Muscle layer of colon (tissue), 2 donors: Measurements from ENCODE around the gene CYP46A1.

Source experiments
- H3K27ac ChIP-seq: one replicate; pipeline ENCODE4 v1.7.0; 2013; ENCODE audit warnings: low read depth, mild to moderate bottlenecking, low read length, moderate library complexity
- H3K27me3 ChIP-seq, 2 donors: one replicate each; pipeline ENCODE4 v1.7.0; 2013; ENCODE audit warnings: low read length in 2 of 2, mild to moderate bottlenecking in 2 of 2; ENCODE audit not compliant: insufficient read depth in 2 of 2, control insufficient read depth in 1 of 2
- H3K36me3 ChIP-seq: one replicate; pipeline ENCODE4 v1.7.0; 2013; ENCODE audit warnings: mild to moderate bottlenecking, low read length; ENCODE audit not compliant: insufficient read depth
- H3K4me1 ChIP-seq: one replicate; pipeline ENCODE4 v1.7.0; 2013; ENCODE audit warnings: mild to moderate bottlenecking, low read length; ENCODE audit not compliant: insufficient read depth
- H3K4me3 ChIP-seq, 2 donors: one replicate each; pipeline ENCODE4 v1.7.0; 2013; ENCODE audit warnings: low read length in 2 of 2, low read depth in 1 of 2, mild to moderate bottlenecking in 1 of 2, moderate library complexity in 1 of 2
- H3K9ac ChIP-seq: one replicate; pipeline ENCODE4 v1.7.0; 2013; ENCODE audit warnings: low read length
- H3K9me3 ChIP-seq: one replicate; pipeline ENCODE4 v1.7.0; 2013; ENCODE audit warnings: mild to moderate bottlenecking, low read length
- donor health status: abdominal sarcoma.
- donor health status: Adenocarcinoma of cecum.

The CYP46A1 gene

DNA sequence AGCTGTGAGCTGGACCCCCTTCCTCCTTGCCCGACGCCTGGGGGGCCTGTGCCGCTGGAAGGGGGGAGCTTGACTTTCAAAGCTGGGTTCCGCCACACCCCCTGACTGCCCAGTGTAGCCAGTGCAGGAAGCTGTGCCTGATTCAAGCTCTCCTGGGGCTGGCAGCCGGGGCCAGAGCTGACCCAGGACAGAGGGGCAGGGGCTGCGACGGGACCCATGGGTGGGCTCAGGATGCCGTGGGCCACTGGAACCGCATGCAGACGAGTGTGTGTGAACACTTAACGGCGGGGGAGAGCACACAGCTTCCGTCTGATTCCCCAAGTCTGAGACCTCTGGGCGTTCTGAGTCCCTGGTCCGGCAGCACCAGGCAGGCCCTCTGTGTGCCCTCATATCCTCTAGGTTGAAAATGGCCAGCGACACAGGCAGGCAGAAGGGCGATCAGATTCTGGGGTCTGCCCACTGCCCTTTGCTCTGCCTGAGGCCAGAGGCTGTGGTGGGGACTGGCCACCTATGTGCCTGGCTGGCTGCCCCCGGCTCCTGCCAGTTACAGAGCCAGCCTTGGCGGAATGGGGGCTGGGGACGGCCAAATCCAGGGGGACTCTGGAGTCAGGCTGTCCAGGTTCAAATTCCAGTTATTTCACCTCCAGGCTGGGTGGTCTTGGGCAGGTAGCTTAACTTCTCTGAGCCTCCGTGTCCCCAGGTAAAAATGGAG, 54.0 kb downstream of the CYP46A1 start:
- Histone ChIP-seq H3K4me1 (peaks cover 31% of the 10 kb centered on the region), H3K27me3 (no peaks in the 10 kb centered on the region), H3K36me3 (no peaks in the 10 kb centered on the region), H3K9ac (peak overlapping the region; percentile 61), H3K27ac (peak overlapping the region; percentile 87), H3K9me3 (no peaks in the 10 kb centered on the region), H3K4me3 (peak overlapping the region; percentile 66 to 69)

DNA sequence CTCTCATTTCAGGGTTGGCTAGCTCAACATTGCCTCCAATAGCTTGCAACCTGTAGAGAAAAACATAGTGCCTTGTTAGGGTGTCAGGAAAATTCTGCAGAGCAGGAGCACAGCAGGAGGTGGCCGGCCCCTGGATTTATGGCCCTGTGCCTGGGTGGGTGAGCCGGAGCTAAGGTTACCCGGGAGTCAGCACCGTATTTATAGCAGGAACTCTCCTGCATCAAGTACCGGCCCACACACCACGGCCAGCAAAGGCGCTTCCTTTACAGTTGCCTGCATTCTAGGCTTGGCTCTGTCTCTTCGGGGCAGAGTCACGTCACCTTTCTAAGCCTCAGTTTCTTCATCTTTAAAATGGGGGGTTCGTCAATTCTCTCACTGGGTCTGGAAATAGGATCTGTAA, 56.3 kb downstream of the CYP46A1 start:
- Histone ChIP-seq H3K36me3 (no peaks in the 10 kb centered on the region), H3K27ac (peak overlapping the region; percentile 29), H3K27me3 (no peaks in the 10 kb centered on the region), H3K4me1 (peaks cover 37% of the 10 kb centered on the region), H3K4me3 (peak overlapping the region in 1 of 2 donors; percentile 66), H3K9ac (no peak overlapping the region), H3K9me3 (no peaks in the 10 kb centered on the region)

DNA sequence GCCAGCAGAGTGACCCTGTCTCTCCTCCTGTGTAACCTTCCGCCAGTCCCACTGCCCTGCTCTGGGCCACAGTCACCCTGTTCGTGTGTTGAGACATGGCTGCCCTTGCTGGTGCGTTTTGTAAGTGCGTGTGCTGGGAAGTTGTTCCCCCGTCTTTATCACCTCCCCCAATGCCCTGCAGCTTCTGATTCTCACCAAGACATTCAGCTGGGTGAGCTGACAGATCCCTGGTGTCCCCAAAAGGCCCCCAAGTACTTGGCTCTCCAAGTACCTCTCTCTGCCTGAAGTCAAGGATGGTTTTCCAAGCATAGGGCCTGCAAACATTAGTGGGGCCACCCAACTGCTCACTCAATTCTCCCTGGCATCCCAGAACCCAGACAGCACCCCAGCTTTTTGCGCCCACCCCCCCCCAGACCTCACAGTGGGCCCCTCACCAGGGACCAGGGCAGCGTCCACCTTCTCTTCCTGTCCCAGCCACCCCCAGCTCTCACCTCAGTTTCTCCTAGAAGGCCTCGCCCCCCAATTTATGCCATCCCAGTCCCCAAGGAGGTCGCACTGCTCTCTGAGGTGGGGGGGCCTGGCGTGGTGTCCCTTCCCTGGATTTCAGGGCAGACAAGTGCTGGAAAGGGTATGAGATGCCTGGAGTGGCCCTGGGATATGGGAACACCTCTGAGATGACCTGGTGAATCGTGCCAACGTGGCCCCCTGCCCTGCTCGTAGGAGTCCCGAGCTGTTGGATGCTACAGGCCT, 57.3 kb downstream of the CYP46A1 start:
- Histone ChIP-seq H3K27ac (peak overlapping the region; percentile 29), H3K4me3 (no peak overlapping the region), H3K4me1 (peaks cover 47% of the 10 kb centered on the region), H3K9me3 (no peaks in the 10 kb centered on the region), H3K9ac (no peak overlapping the region), H3K36me3 (no peaks in the 10 kb centered on the region), H3K27me3 (no peaks in the 10 kb centered on the region)

DNA sequence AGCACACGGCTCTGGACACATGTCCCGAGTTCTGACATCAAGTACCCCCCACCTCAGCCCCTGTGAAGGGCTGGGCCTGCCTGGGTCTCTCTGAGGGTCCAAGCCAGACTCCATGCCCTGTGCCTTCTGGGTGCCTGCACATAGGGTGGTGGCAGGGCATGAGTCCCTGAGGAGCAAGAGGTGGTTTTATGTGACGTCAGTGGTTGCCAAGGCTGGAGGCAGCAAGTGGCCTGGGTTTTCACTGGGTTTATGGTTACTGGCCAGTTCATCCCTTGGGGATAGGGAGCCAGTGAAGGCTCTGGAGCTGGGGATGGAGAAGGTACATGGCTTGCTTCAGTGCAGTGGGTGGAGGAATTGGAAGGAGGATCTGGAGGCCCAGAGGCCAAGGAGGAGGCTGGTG, 58.0 kb downstream of the CYP46A1 start:
- no peak overlapping the region for H3K9ac ChIP-seq

DNA sequence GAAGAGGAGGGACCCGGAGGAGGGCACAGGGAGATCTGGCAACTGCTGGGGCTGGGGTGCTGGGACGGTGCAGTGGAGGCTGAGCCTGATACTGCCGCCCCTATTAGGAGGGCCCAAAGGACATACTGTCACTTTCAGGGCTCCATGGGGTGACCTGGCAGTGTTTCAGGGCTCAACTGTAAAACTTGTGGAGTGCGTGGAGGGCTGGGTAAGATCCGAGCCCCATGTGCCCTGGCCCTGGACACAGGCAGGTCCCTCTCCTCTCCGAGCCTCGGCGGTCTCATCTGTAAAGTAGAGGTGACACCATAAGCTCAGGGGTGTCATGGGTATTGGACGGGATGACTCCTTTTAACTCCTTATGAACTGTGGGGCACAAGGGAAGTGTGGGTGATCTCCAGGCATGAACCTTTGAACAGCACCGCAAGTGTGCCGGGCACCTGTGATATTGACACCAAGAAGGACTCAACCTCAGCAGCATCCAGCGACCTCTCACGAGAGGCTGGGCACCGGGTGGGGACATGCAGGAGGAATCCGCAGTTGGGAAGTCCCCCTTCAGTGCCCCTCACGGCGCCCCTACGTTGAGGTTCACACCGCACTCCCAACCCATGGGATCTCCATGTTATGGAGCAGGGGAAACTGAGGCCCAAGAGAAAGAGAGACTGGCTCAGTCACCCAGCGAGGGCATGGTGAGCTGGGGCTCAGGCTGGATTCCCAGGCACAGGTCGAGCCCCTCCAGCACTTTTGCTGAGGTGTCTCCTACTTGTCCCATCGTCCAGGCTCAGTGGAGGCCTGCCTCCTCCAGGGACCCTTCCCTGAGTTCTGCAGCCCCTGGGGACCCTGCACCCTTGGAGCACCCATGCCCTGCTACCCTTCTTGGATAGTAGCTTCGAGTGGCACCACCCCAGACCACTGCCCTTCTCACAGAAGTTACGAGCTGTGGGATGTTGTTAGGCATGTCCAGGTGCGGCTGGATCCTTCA, 58.7 kb downstream of the CYP46A1 start:
- Histone ChIP-seq H3K9ac (no peak overlapping the region), H3K27me3 (no peaks in the 10 kb centered on the region), H3K9me3 (no peaks in the 10 kb centered on the region), H3K36me3 (no peaks in the 10 kb centered on the region), H3K4me1 (peaks cover 44% of the 10 kb centered on the region), H3K27ac (no peak overlapping the region), H3K4me3 (no peak overlapping the region)

More for the DNA sequence above, 58.0 kb downstream of the CYP46A1 start:
- H3K4me3 ChIP-seq, result no peak overlapping the region
- H3K9me3 ChIP-seq, result no peaks in the 10 kb centered on the region
- peaks cover 48% of the 10 kb centered on the region for H3K4me1 ChIP-seq
- H3K36me3 ChIP-seq, result no peaks in the 10 kb centered on the region
- H3K27ac ChIP-seq, result peak overlapping the region; percentile 29
- H3K27me3 ChIP-seq, result no peaks in the 10 kb centered on the region

DNA sequence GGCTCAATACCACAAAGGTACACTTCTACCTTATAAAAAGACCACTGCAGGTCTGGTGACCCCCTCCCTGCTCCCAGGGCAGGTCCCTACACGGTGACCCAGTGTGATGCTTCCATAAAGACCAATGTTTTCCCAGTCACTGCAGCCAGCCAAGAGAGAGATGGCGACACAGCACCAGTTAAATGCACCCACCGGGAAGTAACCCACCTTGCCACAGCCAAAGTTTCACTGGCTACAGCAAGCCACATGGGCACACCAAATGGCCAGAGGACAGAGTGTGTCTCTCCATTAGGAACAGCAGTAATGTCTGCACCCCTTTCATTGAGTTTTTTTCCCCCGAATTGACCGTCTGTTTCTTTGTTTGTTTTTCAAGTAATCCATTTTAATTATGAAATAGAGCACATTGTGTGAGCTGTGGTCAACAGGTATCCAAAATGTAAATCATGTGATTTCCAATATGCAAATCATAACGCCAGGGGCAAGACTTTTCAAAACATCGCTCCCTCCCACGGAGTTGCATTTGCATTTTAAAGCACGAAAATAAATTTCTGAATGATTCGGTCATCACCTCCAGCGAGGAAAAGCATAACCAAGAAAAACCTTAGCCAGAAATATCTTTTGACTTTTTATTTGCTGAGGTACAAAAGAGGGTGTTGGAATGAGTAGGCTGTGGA, 60.2 kb downstream of the CYP46A1 start:
- Histone ChIP-seq H3K4me1 (peaks cover 45% of the 10 kb centered on the region), H3K27ac (no peak overlapping the region), H3K9ac (no peak overlapping the region), H3K9me3 (no peaks in the 10 kb centered on the region), H3K27me3 (no peaks in the 10 kb centered on the region), H3K4me3 (no peak overlapping the region), H3K36me3 (no peaks in the 10 kb centered on the region)

DNA sequence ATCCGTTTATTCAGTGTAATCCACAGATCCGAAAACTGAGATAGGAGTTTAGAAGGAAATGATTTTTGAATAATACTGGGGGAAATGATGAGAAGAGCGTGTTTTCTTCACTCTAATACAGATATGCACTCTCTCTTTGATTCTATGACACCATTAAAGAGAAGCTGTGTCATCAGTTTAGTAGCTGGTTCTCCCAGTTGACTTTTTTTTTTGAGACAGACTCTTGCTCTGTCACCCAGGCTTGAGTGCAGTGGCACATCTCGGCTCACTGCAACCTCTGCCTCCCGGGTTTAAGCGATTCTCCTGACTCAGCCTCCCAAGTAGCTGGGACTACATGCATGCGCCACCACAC, 60.8 kb downstream of the CYP46A1 start:
- Histone ChIP-seq H3K4me3 (no peak overlapping the region), H3K27me3 (no peaks in the 10 kb centered on the region), H3K9me3 (no peaks in the 10 kb centered on the region), H3K4me1 (peaks cover 45% of the 10 kb centered on the region), H3K36me3 (no peaks in the 10 kb centered on the region), H3K9ac (no peak overlapping the region), H3K27ac (peak overlapping the region; percentile 77)

DNA sequence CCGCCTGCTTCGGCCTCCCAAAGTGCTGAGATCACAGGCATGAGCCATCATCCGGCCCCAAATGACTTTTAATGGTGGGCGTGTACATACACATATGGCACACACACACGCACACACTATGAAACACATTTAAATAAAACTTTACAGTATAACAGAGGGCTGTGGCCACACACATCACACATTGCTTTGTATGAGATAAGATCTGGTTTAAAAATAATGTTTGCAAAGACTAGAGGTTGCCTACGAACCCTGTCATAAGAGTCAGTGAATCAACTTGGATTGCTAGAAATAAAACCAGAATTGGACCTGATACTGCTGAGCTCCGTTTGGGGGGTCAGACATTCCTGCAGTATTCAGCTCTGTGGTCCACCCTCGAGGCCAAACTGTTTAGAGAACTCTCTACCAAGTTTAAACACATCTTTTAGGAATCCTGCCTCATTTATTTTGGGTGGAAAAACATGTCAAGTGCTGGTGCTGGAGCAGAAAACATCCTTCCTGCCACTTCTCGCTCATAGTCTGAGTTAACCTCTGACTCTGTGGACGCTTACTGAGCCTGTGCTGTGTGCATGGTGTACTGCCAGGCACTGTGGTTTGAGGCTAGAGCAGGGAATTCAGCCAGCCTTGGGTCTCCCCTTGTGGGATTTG, 61.3 kb downstream of the CYP46A1 start:
- Histone ChIP-seq H3K9ac (no peak overlapping the region), H3K27ac (peak overlapping the region; percentile 77), H3K4me3 (no peak overlapping the region), H3K36me3 (no peaks in the 10 kb centered on the region), H3K4me1 (peaks cover 44% of the 10 kb centered on the region), H3K27me3 (no peaks in the 10 kb centered on the region), H3K9me3 (no peaks in the 10 kb centered on the region)

DNA sequence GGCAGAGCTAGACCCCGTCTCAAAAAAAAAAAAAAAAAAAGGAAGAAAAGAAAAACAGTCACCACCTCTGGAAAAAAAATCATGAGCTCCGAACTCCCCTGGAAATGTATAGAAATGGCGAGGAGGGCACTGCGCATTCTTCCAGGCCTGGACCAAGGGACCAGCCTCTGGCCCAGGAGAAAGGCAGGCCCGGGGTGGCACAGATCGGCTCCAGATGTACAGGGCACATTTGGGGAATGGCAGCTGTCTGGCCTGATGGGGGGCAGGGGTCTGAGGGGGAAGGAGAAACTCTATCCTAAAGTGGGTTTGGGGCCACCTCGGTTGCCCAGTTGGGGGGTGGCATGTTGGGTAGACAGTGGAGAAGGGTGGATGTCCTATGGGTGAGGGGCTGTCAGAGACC, 63.1 kb downstream of the CYP46A1 start:
- H3K9ac ChIP-seq, result no peak overlapping the region
- peaks cover 47% of the 10 kb centered on the region for H3K4me1 ChIP-seq
- H3K27ac ChIP-seq, result peak overlapping the region; percentile 55
- no peak overlapping the region for H3K4me3 ChIP-seq
- no peaks in the 10 kb centered on the region for H3K9me3 ChIP-seq
- H3K27me3 ChIP-seq, result no peaks in the 10 kb centered on the region
- H3K36me3 ChIP-seq, result no peaks in the 10 kb centered on the region

DNA sequence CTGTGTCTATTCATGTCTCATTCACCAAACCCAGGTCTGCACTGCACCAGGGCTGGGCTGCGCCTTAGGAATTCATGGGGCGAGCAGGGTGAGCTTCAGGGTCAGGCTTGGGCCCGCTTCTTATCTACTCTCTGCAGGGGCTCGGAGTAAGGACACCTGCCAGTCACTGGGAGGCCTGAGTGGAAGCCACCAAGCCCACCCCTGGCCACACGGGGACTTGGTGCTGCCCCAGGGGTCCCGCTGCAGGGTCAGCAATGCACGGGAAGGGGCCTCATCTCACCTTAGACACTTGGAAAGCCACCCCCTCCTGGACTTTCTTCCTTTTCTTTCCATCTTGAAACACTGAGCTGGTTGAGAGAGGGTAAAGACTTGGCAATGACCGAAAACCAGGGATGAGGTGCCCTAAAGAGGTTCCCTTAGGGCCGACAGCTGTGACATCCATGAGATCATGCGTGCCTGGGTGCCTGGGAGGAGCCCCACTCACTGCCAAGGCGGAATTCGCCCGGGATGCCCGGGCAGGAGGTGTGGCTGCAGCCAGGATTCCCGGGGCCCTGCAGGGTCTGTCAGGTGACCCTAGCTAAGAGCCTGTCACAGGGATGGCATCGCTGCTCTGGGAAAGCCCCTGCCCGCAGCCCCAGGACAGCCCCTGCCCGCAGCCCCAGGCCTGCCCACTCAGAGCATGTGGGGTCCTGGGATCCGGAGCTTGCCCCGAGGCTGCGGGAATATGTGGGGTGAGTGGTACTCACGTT, 63.7 kb downstream of the CYP46A1 start:
- Histone ChIP-seq H3K4me3 (no peak overlapping the region), H3K9me3 (no peaks in the 10 kb centered on the region), H3K27me3 (no peaks in the 10 kb centered on the region), H3K27ac (peak overlapping the region; percentile 55), H3K9ac (no peak overlapping the region), H3K4me1 (peaks cover 53% of the 10 kb centered on the region), H3K36me3 (no peaks in the 10 kb centered on the region)
